Mesenchymal stem cell (in vitro differentiated cells and primary cell): ENCODE results near the gene MAP6.

ENCODE experiments used
- DNase-seq: peaks from one replicate; pipeline ENCODE4 v3.0.0-alpha.2; 2013
- H2AFZ ChIP-seq: one replicate; pipeline ENCODE4 v1.6.1; 2013; ENCODE audit warnings: low read depth, mild to moderate bottlenecking, control low read depth, inconsistent platforms, low read length, moderate library complexity
- H2AK5ac ChIP-seq: 2 replicates; pipeline ENCODE4 v1.6.1; 2013; ENCODE audit warnings: low read length, moderate library complexity, mild to moderate bottlenecking, inconsistent platforms; ENCODE audit not compliant: severe bottlenecking
- H2BK120ac ChIP-seq: one replicate; pipeline ENCODE4 v1.6.1; 2013; ENCODE audit warnings: low read depth, mild to moderate bottlenecking, inconsistent platforms, low read length, moderate library complexity
- H2BK12ac ChIP-seq, 2 experiments: one replicate each; pipeline ENCODE4 v1.6.1; 2013; ENCODE audit warnings: inconsistent platforms in 2 of 2, low read length in 2 of 2, mild to moderate bottlenecking in 2 of 2, moderate library complexity in 2 of 2, control low read depth in 1 of 2
- H2BK15ac ChIP-seq: one replicate; pipeline ENCODE4 v1.6.1; 2013; ENCODE audit warnings: mild to moderate bottlenecking, low read depth, inconsistent platforms; ENCODE audit not compliant: poor library complexity, severe bottlenecking
- H2BK5ac ChIP-seq: 2 replicates; pipeline ENCODE4 v1.6.1; 2013; ENCODE audit warnings: low read depth, mild to moderate bottlenecking, low read length, control low read depth, inconsistent platforms; ENCODE audit not compliant: poor library complexity, severe bottlenecking
- H3K14ac ChIP-seq, 2 experiments: one replicate each; pipeline ENCODE4 v1.6.1; 2013; ENCODE audit warnings: inconsistent platforms in 2 of 2, low read length in 2 of 2, control low read depth in 1 of 2, mild to moderate bottlenecking in 1 of 2, moderate library complexity in 1 of 2
- H3K18ac ChIP-seq, 2 experiments: one replicate each; pipeline ENCODE4 v1.6.1; 2013; ENCODE audit warnings: inconsistent platforms in 2 of 2, low read length in 2 of 2, control low read depth in 1 of 2, low read depth in 1 of 2, mild to moderate bottlenecking in 1 of 2
- H3K23ac ChIP-seq, 2 experiments: one replicate each; pipeline ENCODE4 v1.6.1; 2013; ENCODE audit warnings: inconsistent platforms in 2 of 2, low read length in 2 of 2, mild to moderate bottlenecking in 2 of 2, moderate library complexity in 2 of 2, control low read depth in 1 of 2
- H3K27ac ChIP-seq: 2 replicates; pipeline ENCODE4 v1.5.1; 2013; ENCODE audit warnings: mild to moderate bottlenecking, moderate library complexity, low read length, control low read depth, inconsistent platforms; ENCODE audit not compliant: poor library complexity, severe bottlenecking
- H3K27me3 ChIP-seq, 2 experiments: 2 replicates each; pipeline versions ENCODE4 v1.6.1 to v1.7.0; 2013; ENCODE audit warnings: low read length in 2 of 2, mild to moderate bottlenecking in 2 of 2, moderate library complexity in 2 of 2, control low read depth in 1 of 2, inconsistent platforms in 1 of 2; ENCODE audit not compliant: control insufficient read depth in 1 of 2, insufficient read depth in 1 of 2
- H3K36me3 ChIP-seq, 2 experiments: 2 replicates each; pipeline versions ENCODE4 v1.6.1 to v1.7.0; 2013; ENCODE audit warnings: low read length in 2 of 2, control low read depth in 1 of 2, inconsistent platforms in 1 of 2, low read depth in 1 of 2, mild to moderate bottlenecking in 1 of 2; ENCODE audit not compliant: insufficient read depth in 2 of 2, control insufficient read depth in 1 of 2
- H3K4ac ChIP-seq, 2 experiments: one replicate each; pipeline ENCODE4 v1.6.1; 2013; ENCODE audit warnings: inconsistent platforms in 2 of 2, low read length in 2 of 2, mild to moderate bottlenecking in 2 of 2, moderate library complexity in 2 of 2, control low read depth in 1 of 2, low read depth in 1 of 2
- H3K4me1 ChIP-seq: 2 replicates; pipeline ENCODE4 v1.6.1; 2013; ENCODE audit warnings: low read depth, low read length, control low read depth; ENCODE audit not compliant: control insufficient read depth, insufficient read depth
- H3K4me2 ChIP-seq: 2 replicates; pipeline ENCODE4 v1.6.1; 2013; ENCODE audit warnings: low read length, mild to moderate bottlenecking, inconsistent platforms; ENCODE audit not compliant: poor library complexity, severe bottlenecking
- H3K4me3 ChIP-seq, 2 experiments: 2 replicates each; pipeline versions ENCODE4 v1.5.1 to v1.7.0; 2013; ENCODE audit warnings: low read length in 2 of 2, mild to moderate bottlenecking in 2 of 2, control low read depth in 1 of 2, low read depth in 1 of 2; ENCODE audit not compliant: insufficient read depth in 1 of 2
- H3K79me1 ChIP-seq: replicated peaks from 2 replicates; pipeline ENCODE4 v1.6.1; 2013; ENCODE audit warnings: mild to moderate bottlenecking, control low read depth, low read length, inconsistent platforms; ENCODE audit not compliant: poor library complexity, severe bottlenecking
- H3K9ac ChIP-seq: 2 replicates; pipeline ENCODE4 v1.7.0; 2013; ENCODE audit warnings: mild to moderate bottlenecking, low read length, moderate library complexity
- H3K9me3 ChIP-seq: 2 replicates; pipeline ENCODE4 v1.7.0; 2013; ENCODE audit warnings: mild to moderate bottlenecking, low read length; ENCODE audit not compliant: control insufficient read depth
- H4K8ac ChIP-seq: one replicate; pipeline ENCODE4 v1.6.1; 2013; ENCODE audit warnings: inconsistent platforms, mild to moderate bottlenecking, low read length, moderate library complexity
- H4K91ac ChIP-seq: one replicate; pipeline ENCODE4 v1.6.1; 2013; ENCODE audit warnings: mild to moderate bottlenecking, low read length, inconsistent platforms
- WGBS: methylation state at CpG from one replicate; pipeline ENCODE4 v1.1.7; 2013; ENCODE audit warnings: mixed read lengths; 5-methylcytosine and 5-hydroxymethylcytosine counted together

MAP6 gene

GRCh38 chr11:75601494-75601893 lies 67.3 kb downstream of the MAP6 start:
- Histone ChIP-seq H2AK5ac (no peak overlapping the region), H3K79me1 (no peaks in the 10 kb centered on the region), H3K4me2 (no peak overlapping the region), H3K36me3 (no peaks in the 10 kb centered on the region), H4K8ac (no peak overlapping the region), H3K9ac (no peak overlapping the region), H3K18ac (no peak overlapping the region), H2BK12ac (no peak overlapping the region), H2BK120ac (no peak overlapping the region), H3K4ac (no peak overlapping the region), H3K14ac (no peak overlapping the region), H3K9me3 (no peaks in the 10 kb centered on the region), H3K27me3 (peaks cover 0 to 34% of the 10 kb centered on the region in 2 experiments), H4K91ac (no peak overlapping the region), H3K27ac (no peak overlapping the region), H3K23ac (no peak overlapping the region), H3K4me1 (peaks cover 2% of the 10 kb centered on the region), H2AFZ (no peak overlapping the region), H3K4me3 (no peak overlapping the region), H2BK15ac (no peak overlapping the region), H2BK5ac (no peak overlapping the region)
- 91% methylated on average over 7 of the region's 7 CpGs for WGBS
- DNase-seq = no peak

GRCh38 chr11:75600356-75600755 lies 68.5 kb downstream of the MAP6 start:
- H2AK5ac ChIP-seq = no peak overlapping the region
- no peak overlapping the region for H2BK120ac ChIP-seq
- no peak overlapping the region for H3K18ac ChIP-seq
- no peaks in the 10 kb centered on the region for H3K9me3 ChIP-seq
- H3K14ac ChIP-seq = no peak overlapping the region
- peaks cover 2% of the 10 kb centered on the region for H3K4me1 ChIP-seq
- DNase-seq = no peak
- no peak overlapping the region for H2BK12ac ChIP-seq
- WGBS = 89% methylated on average over 3 of the region's 3 CpGs
- no peak overlapping the region for H3K4me3 ChIP-seq
- no peak overlapping the region for H3K4me2 ChIP-seq
- no peaks in the 10 kb centered on the region for H3K36me3 ChIP-seq
- no peak overlapping the region for H3K27ac ChIP-seq
- H2BK15ac ChIP-seq = no peak overlapping the region
- no peak overlapping the region for H4K91ac ChIP-seq
- H4K8ac ChIP-seq = no peak overlapping the region
- H3K23ac ChIP-seq = no peak overlapping the region
- H2AFZ ChIP-seq = no peak overlapping the region
- H3K27me3 ChIP-seq = peaks cover 0 to 38% of the 10 kb centered on the region in 2 experiments
- no peak overlapping the region for H3K4ac ChIP-seq
- no peaks in the 10 kb centered on the region for H3K79me1 ChIP-seq
- no peak overlapping the region for H3K9ac ChIP-seq
- H2BK5ac ChIP-seq = no peak overlapping the region

GRCh38 chr11:75598900-75599299 lies 69.9 kb downstream of the MAP6 start:
- H2AFZ ChIP-seq = no peak overlapping the region
- H3K79me1 ChIP-seq = no peaks in the 10 kb centered on the region
- H3K18ac ChIP-seq = no peak overlapping the region
- H3K27ac ChIP-seq = no peak overlapping the region
- H4K91ac ChIP-seq = no peak overlapping the region
- no peak overlapping the region for H4K8ac ChIP-seq
- H3K4me3 ChIP-seq = no peak overlapping the region
- H3K4ac ChIP-seq = no peak overlapping the region
- H3K27me3 ChIP-seq = peaks cover 0 to 50% of the 10 kb centered on the region in 2 experiments
- H2AK5ac ChIP-seq = no peak overlapping the region
- no peak overlapping the region for H3K4me2 ChIP-seq
- no peak overlapping the region for H2BK15ac ChIP-seq
- WGBS = 90% methylated on average over 6 of the region's 7 CpGs
- H3K9ac ChIP-seq = no peak overlapping the region
- H2BK5ac ChIP-seq = no peak overlapping the region
- H2BK12ac ChIP-seq = no peak overlapping the region
- no peak overlapping the region for H2BK120ac ChIP-seq
- H3K36me3 ChIP-seq = peaks cover 0 to 2% of the 10 kb centered on the region in 2 experiments
- H3K23ac ChIP-seq = no peak overlapping the region
- no peak for DNase-seq
- peaks cover 2% of the 10 kb centered on the region for H3K4me1 ChIP-seq
- no peaks in the 10 kb centered on the region for H3K9me3 ChIP-seq
- H3K14ac ChIP-seq = no peak overlapping the region

- Histone ChIP-seq H4K91ac (no peak overlapping the region), H2BK15ac (no peak overlapping the region)
Measured at GRCh38 chr11:75598264-75598663, 70.6 kb downstream of the MAP6 start.

More at GRCh38 chr11:75598264-75598663, 70.6 kb downstream of the MAP6 start:
- H2BK12ac ChIP-seq = no peak overlapping the region
- H3K27me3 ChIP-seq = peaks cover 0 to 57% of the 10 kb centered on the region in 2 experiments
- no peak for DNase-seq
- no peak overlapping the region for H2BK5ac ChIP-seq
- H3K4ac ChIP-seq = no peak overlapping the region
- no peak overlapping the region for H3K4me3 ChIP-seq
- no peak overlapping the region for H3K18ac ChIP-seq
- no peak overlapping the region for H3K14ac ChIP-seq
- H2BK120ac ChIP-seq = no peak overlapping the region
- no peak overlapping the region for H3K23ac ChIP-seq
- no peaks in the 10 kb centered on the region for H3K9me3 ChIP-seq
- no peak overlapping the region for H2AK5ac ChIP-seq
- H3K79me1 ChIP-seq = no peaks in the 10 kb centered on the region
- H4K8ac ChIP-seq = no peak overlapping the region
- H3K4me2 ChIP-seq = no peak overlapping the region
- peaks cover 0 to 2% of the 10 kb centered on the region in 2 experiments for H3K36me3 ChIP-seq
- H3K9ac ChIP-seq = no peak overlapping the region
- no peak overlapping the region for H3K27ac ChIP-seq
- no peak overlapping the region for H2AFZ ChIP-seq
- peaks cover 2% of the 10 kb centered on the region for H3K4me1 ChIP-seq
